Measurements from ENCODE around the gene GTF2I.
"Not testable (repeated sequence)": the region's sequence is repeated elsewhere in the genome, so short reads cannot be mapped to it uniquely, and the experiment has no call there.

Gene GTF2I

GRCh38 chr7:74779053-74779452, 121.5 kb downstream of the GTF2I start:
- not testable (repeated sequence) for DNase-seq (ENCODE audit: low spot score)

- not testable (repeated sequence) for DNase-seq (ENCODE audit: low spot score)
These were observed 124.2 kb downstream of the GTF2I start for GRCh38 chr7:74781746-74782145.

- peak; percentile 40 for DNase-seq (ENCODE audit: low spot score)
These were observed 126.1 kb downstream of the GTF2I start for GRCh38 chr7:74783595-74783994.

- DNase-seq (ENCODE audit: low spot score), result peak; percentile 92
These were observed 131.0 kb downstream of the GTF2I start for GRCh38 chr7:74788369-74789150.

- DNase-seq (ENCODE audit: low spot score), result not testable (repeated sequence)
These were observed 131.8 kb downstream of the GTF2I start for GRCh38 chr7:74789200-74789736.

- DNase-seq (ENCODE audit: low spot score), result not testable (repeated sequence)
These were observed 140.5 kb downstream of the GTF2I start for GRCh38 chr7:74797848-74798622.

GRCh38 chr7:74798644-74799043, 141.1 kb downstream of the GTF2I start:
- not testable (repeated sequence) for DNase-seq (ENCODE audit: low spot score)
